ENCODE measurements around the gene AMDHD1. TPM values are rescaled to one million over a fixed set of nuclear protein-coding genes. Genes with fewer than 3 reads are reported as not detected.
"Not testable (repeated sequence)": the region's sequence is repeated elsewhere in the genome, so short reads cannot be mapped to it uniquely, and the experiment has no call there.

The AMDHD1 gene
- total RNA-seq, 2 donors from 2014 or later, result 0.74 to 2.1 TPM

DNA sequence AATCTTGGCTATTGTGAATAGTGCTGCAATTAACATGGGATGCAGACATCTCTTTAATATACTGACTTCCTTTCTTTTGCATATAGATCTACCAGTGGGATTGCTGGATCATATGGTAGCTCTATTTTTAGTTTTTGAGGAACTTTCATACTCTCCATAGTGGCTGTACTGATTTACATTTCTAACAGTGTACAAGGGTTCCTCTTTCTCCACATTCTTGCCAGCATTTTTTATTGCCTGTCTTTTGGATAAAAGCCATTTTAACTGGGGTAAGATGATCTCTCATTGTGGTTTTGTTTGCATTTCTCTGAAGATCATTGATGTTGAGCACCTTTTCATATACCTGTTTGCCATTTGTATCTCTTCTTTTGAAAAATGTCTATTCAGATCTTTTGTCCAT is 8.4 kb downstream of the AMDHD1 start:
- H3K27me3 Mint-ChIP-seq, result peaks cover 6 to 17% of the 10 kb centered on the region in 2 donors
- no peak overlapping the region for H3K27ac Mint-ChIP-seq
- no peak overlapping the region for H3K4me3 Mint-ChIP-seq

GRCh38 chr12:95953000-95953399 is 9.9 kb downstream of the AMDHD1 start:
- ATAC-seq (no peak), DNase-seq (ENCODE audit: low spot score) (no peak)
- Mint-ChIP-seq H3K4me3 (no peak overlapping the region), H3K36me3 (no peaks in the 10 kb centered on the region), H3K4me1 (ENCODE audit: low read depth in 2 of 2) (no peaks in the 10 kb centered on the region), H3K9me3 (no peaks in the 10 kb centered on the region), H3K27me3 (peaks cover 6 to 17% of the 10 kb centered on the region in 2 donors), H3K27ac (no peak overlapping the region)

More for the DNA sequence above, 8.4 kb downstream of the AMDHD1 start:
- ATAC-seq (no peak), DNase-seq (ENCODE audit: low spot score) (no peak)
- H3K36me3 Mint-ChIP-seq, result no peaks in the 10 kb centered on the region
- no peaks in the 10 kb centered on the region for H3K4me1 Mint-ChIP-seq (ENCODE audit: low read depth in 2 of 2)
- H3K9me3 Mint-ChIP-seq, result no peaks in the 10 kb centered on the region

DNA sequence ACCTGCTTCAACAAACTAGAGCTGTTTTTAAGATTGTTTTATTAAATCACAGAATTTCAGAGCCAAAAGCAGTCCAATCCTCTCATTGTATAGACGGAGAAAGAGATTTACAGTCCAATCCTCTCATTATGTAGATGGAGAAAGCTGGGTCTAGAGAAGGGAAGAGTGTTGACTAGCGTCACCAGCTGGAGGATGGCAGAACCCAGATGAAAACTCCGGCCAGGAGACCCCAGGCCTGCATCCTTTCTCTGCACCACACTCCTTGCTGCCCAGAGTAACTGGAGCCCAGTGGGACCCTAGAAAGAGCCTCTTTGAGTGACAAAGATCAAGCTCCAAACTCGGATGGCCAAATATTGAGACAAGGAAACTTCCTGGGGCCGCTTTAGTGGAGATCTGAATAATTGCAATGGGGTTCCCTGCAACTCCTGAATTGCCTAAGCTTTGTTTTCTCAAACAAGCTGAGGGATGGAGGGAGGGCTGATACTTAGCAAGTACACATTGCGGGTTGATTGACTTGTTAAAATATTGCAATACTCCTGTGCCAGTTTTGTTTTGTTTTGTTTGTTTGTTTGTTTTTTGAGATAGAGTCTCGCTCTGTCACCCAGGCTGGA is 12.5 kb downstream of the AMDHD1 start:
- no peaks in the 10 kb centered on the region for H3K4me1 Mint-ChIP-seq (ENCODE audit: low read depth in 2 of 2)
- H3K27me3 Mint-ChIP-seq, result peaks cover 6 to 11% of the 10 kb centered on the region in 2 donors
- no peaks in the 10 kb centered on the region for H3K36me3 Mint-ChIP-seq
- no peak overlapping the region for H3K4me3 Mint-ChIP-seq
- ATAC-seq (no peak), DNase-seq (ENCODE audit: low spot score) (no peak)
- H3K27ac Mint-ChIP-seq, result no peak overlapping the region
- no peaks in the 10 kb centered on the region for H3K9me3 Mint-ChIP-seq

DNA sequence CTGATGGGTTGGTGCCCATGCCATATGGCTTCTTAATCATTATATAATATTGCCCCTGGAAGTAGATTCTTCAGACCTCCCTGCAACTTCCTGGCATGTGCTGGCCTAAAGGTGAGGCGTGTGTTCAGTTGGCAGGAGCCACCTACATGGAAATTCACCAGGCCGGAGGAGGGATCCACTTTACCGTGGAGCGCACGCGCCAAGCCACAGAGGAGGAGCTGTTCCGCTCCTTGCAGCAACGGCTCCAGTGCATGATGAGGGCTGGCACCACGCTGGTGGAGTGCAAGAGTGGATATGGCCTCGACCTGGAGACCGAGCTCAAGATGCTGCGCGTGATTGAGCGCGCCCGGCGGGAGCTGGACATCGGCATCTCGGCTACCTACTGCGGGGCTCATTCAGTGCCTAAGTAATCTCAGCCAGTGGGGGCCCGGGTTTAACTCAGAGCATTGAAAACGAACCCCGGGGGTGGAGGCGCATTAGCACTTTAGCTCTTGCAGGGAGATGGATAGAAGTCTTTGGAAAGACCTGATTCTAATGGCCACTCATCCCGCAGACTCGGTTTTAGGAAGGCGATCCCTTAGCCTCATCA is 13.5 kb downstream of the AMDHD1 start:
- no peaks in the 10 kb centered on the region for H3K36me3 Mint-ChIP-seq
- DNase-seq (ENCODE audit: low spot score) (no peak), ATAC-seq (no peak)
- no peaks in the 10 kb centered on the region for H3K9me3 Mint-ChIP-seq
- H3K4me3 Mint-ChIP-seq, result no peak overlapping the region
- no peak overlapping the region for H3K27ac Mint-ChIP-seq
- peaks cover 0 to 3% of the 10 kb centered on the region in 2 donors for H3K27me3 Mint-ChIP-seq
- no peaks in the 10 kb centered on the region for H3K4me1 Mint-ChIP-seq (ENCODE audit: low read depth in 2 of 2)

DNA sequence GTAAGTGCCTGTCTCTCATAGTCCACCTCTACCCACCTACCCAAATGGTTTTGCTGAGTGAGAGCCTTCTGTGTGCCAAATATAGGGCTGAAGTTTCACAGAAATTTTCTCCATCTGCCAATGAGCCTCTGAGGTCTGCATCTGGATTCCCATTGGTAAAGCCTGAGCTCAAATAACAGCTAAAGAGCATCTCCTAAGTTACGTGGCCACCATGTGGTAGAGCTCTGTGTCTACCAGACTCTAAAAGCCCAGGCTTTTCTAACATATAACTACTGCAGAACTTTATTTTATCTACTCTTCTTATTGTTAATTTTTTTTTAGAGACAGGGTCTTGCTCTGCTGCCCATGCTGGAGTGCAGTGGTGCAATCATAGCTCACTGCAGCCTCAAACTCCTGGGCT is 16.0 kb downstream of the AMDHD1 start:
- no peak for ATAC-seq
- no peak overlapping the region for H3K27ac Mint-ChIP-seq

GRCh38 chr12:95960241-95960640 is 17.1 kb downstream of the AMDHD1 start:
- Mint-ChIP-seq H3K9me3 (no peaks in the 10 kb centered on the region), H3K36me3 (no peaks in the 10 kb centered on the region), H3K4me3 (no peak overlapping the region), H3K27me3 (no peaks in the 10 kb centered on the region), H3K4me1 (ENCODE audit: low read depth in 2 of 2) (no peaks in the 10 kb centered on the region), H3K27ac (no peak overlapping the region)
- DNase-seq (ENCODE audit: low spot score), result no peak
- no peak for ATAC-seq

More for the DNA sequence above, 16.0 kb downstream of the AMDHD1 start:
- Mint-ChIP-seq H3K4me1 (ENCODE audit: low read depth in 2 of 2) (no peaks in the 10 kb centered on the region), H3K36me3 (no peaks in the 10 kb centered on the region), H3K9me3 (no peaks in the 10 kb centered on the region), H3K4me3 (no peak overlapping the region), H3K27me3 (no peaks in the 10 kb centered on the region)
- no peak for DNase-seq (ENCODE audit: low spot score)

DNA sequence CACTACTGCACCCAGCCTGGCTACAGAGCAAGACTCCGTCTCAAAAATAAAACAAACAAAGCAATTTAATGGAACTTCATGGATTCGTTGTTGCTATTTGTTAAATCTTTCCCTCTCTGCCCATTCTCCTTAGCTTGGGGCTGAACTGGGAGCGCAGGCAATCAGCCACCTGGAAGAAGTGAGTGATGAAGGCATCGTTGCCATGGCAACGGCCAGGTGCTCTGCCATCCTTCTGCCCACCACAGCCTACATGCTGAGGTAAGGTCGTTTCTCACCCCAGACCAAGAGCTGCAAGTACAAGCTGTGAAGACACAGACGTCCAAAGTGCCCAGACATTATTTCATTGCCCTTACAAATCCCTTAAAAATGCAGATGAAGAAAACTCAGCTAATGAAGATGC is 19.1 kb downstream of the AMDHD1 start:
- Mint-ChIP-seq H3K4me3 (no peak overlapping the region), H3K27me3 (no peaks in the 10 kb centered on the region), H3K36me3 (no peaks in the 10 kb centered on the region), H3K4me1 (ENCODE audit: low read depth in 2 of 2) (no peaks in the 10 kb centered on the region), H3K9me3 (no peaks in the 10 kb centered on the region), H3K27ac (no peak overlapping the region)
- ATAC-seq, result no peak
- no peak for DNase-seq (ENCODE audit: low spot score)

DNA sequence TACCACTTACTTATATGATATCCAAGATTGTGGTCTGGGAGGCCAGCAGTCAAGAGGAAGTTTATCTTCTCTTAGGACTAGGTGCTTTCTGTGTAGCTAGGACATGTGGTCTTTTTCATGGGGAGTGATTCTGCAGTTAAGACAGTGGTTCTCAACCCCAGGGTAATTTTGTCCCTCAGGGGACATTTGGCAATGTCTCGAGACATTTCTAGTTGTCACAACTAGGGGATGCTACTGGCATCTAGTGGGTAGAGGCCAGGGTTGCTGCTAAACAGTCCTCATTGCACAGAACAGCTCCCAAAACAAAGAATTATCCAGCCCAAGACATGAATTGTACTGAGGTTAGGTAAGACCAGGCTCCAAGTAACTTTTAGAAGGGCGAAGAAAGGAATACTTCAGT is 20.0 kb downstream of the AMDHD1 start:
- no peak overlapping the region for H3K27ac Mint-ChIP-seq

DNA sequence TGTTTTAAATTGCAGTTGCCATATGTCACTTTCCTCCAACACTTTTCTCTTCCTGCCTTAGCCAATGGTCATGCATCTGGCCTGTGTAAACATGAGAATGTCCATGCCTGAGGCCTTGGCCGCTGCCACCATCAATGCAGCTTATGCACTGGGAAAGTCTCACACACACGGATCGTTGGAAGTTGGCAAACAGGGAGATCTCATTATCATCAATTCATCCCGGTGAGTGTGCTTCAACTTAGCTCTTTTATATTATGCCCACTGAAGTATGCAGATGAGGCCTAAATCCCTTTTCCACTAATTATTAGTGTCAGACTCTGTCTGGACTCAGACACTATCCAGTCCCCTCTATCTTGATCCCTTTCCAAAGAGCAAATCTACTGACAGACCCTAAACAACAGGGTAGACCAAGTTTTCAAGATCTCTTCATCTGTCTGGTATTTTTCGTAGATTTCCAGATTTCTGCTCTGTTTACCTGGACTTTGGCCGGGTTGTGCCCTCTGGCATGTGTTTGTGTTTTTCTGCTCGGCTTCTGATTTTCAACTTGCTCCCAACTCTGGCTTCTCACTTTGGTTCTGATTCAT is 23.2 kb downstream of the AMDHD1 start:
- no peak for DNase-seq (ENCODE audit: low spot score)
- Mint-ChIP-seq H3K36me3 (no peaks in the 10 kb centered on the region), H3K4me1 (ENCODE audit: low read depth in 2 of 2) (no peaks in the 10 kb centered on the region), H3K9me3 (no peaks in the 10 kb centered on the region), H3K27ac (no peak overlapping the region), H3K27me3 (no peaks in the 10 kb centered on the region), H3K4me3 (no peak overlapping the region)
- ATAC-seq, result no peak

More for the DNA sequence above, 20.0 kb downstream of the AMDHD1 start:
- ATAC-seq (no peak), DNase-seq (ENCODE audit: low spot score) (no peak)
- no peaks in the 10 kb centered on the region for H3K36me3 Mint-ChIP-seq
- H3K9me3 Mint-ChIP-seq, result no peaks in the 10 kb centered on the region
- no peaks in the 10 kb centered on the region for H3K27me3 Mint-ChIP-seq
- no peaks in the 10 kb centered on the region for H3K4me1 Mint-ChIP-seq (ENCODE audit: low read depth in 2 of 2)
- H3K4me3 Mint-ChIP-seq, result no peak overlapping the region

GRCh38 chr12:95967301-95967700 is 24.2 kb downstream of the AMDHD1 start:
- H3K4me3 Mint-ChIP-seq, result no peak overlapping the region
- no peaks in the 10 kb centered on the region for H3K4me1 Mint-ChIP-seq (ENCODE audit: low read depth in 2 of 2)
- H3K36me3 Mint-ChIP-seq, result no peaks in the 10 kb centered on the region

DNA sequence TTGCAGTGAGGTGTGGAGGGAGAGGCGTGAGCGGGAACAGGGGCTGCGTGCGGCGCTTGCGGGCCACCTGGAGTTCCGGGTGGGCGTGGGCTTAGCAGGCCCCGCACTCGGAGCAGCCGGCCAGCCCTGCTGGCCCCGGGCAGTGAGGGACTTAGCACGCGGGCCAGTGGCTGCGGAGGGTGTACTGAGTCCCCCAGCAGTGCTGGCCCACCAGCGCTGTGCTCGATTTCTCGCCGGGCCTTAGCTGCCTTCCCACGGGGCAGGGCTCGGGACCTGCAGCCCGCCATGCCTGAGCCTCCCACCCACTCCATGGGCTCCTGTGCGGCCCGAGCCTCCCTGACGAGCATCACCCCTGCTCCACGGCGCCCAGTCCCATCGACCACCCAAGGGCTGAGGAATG is 26.0 kb downstream of the AMDHD1 start:
- not testable (repeated sequence) for ATAC-seq; H3K27me3 Mint-ChIP-seq; DNase-seq (ENCODE audit: low spot score); H3K4me1 Mint-ChIP-seq (ENCODE audit: low read depth in 2 of 2); H3K9me3 Mint-ChIP-seq; H3K36me3 Mint-ChIP-seq; H3K27ac Mint-ChIP-seq; H3K4me3 Mint-ChIP-seq

More at GRCh38 chr12:95967301-95967700, 24.2 kb downstream of the AMDHD1 start:
- H3K9me3 Mint-ChIP-seq, result no peaks in the 10 kb centered on the region
- DNase-seq (ENCODE audit: low spot score) (no peak), ATAC-seq (no peak)
- H3K27me3 Mint-ChIP-seq, result no peaks in the 10 kb centered on the region
- H3K27ac Mint-ChIP-seq, result no peak overlapping the region

DNA sequence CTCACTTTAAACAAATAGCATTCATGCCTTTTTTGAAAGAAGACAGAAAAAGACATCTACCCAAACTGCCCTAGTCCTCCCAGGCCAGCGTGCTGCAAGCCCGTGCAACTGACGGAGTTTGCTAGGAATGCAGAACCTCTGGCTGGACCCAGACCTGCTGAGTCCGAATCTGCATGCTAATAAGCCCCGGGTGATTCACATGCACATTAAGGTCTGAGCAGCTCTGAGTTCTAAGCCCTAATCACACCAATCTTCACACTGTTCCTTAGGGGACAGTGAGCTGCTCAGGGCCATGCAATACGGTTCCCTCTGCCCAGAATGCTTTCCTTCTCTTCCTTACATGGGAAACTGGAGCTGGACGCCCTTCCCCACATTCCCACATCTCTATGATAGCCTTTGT is 27.8 kb downstream of the AMDHD1 start:
- H3K27ac Mint-ChIP-seq, result no peak overlapping the region
- no peaks in the 10 kb centered on the region for H3K36me3 Mint-ChIP-seq
- DNase-seq (ENCODE audit: low spot score), result no peak
- no peaks in the 10 kb centered on the region for H3K4me1 Mint-ChIP-seq (ENCODE audit: low read depth in 2 of 2)
- H3K9me3 Mint-ChIP-seq, result no peaks in the 10 kb centered on the region
- ATAC-seq, result no peak
- H3K27me3 Mint-ChIP-seq, result no peaks in the 10 kb centered on the region
- H3K4me3 Mint-ChIP-seq, result no peak overlapping the region

DNA sequence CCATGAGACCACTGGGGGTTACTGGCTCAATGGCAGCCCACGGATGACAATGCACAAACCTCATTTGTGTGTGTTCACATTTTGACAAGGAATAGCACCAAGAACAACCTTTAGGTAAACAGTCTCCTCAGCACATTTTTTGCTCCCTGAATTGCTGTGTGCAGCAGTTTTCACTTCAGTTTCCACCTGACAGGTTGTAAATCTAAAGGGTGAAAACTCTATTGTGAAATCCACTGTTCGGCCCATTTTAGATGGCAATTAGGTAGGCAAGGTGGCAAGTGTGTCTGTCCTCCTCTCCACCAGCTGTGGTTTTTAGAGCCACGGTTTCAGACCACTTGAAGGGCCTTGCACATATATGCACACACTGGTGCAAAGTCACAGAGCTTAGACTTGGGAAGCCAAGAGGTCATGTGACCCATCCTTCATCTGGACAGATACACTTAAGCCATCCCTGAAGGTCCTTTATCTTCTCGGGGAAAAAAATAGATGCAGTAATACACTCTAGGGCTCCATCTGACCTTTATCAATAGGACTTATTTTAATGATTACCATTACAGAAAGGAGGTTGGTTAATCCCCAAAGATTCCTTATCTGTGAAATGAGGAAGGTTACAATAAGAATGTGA is 29.8 kb downstream of the AMDHD1 start:
- H3K27me3 Mint-ChIP-seq, result no peaks in the 10 kb centered on the region
- no peak overlapping the region for H3K4me3 Mint-ChIP-seq
- no peak overlapping the region for H3K27ac Mint-ChIP-seq
- no peaks in the 10 kb centered on the region for H3K9me3 Mint-ChIP-seq
- H3K36me3 Mint-ChIP-seq, result no peaks in the 10 kb centered on the region
- H3K4me1 Mint-ChIP-seq (ENCODE audit: low read depth in 2 of 2), result no peaks in the 10 kb centered on the region
- ATAC-seq (no peak), DNase-seq (ENCODE audit: low spot score) (no peak)

GRCh38 chr12:95974358-95974757 is 31.2 kb downstream of the AMDHD1 start:
- H3K27me3 Mint-ChIP-seq, result no peaks in the 10 kb centered on the region
- ATAC-seq, result no peak
- H3K4me3 Mint-ChIP-seq, result no peak overlapping the region
- no peak for DNase-seq (ENCODE audit: low spot score)
- H3K36me3 Mint-ChIP-seq, result no peaks in the 10 kb centered on the region
- H3K27ac Mint-ChIP-seq, result no peak overlapping the region
- no peaks in the 10 kb centered on the region for H3K4me1 Mint-ChIP-seq (ENCODE audit: low read depth in 2 of 2)
- H3K9me3 Mint-ChIP-seq, result no peaks in the 10 kb centered on the region

Data from natural killer cell treated with Interleukin-12 subunit alpha and Interleukin-12 subunit beta and Interleukin-15 and Interleukin-18, amount 100 ng/mL, for 72 hours (primary cell).